IPS-18c (cell line): ENCODE measurements around the gene ALPI.
"Not testable (repeated sequence)": the region's sequence is repeated elsewhere in the genome, so short reads cannot be mapped to it uniquely, and the experiment has no call there.

Experiments
- H3K4me3 ChIP-seq: 2 replicates; pipeline ENCODE4 v1.7.0; 2013; ENCODE audit warnings: low read depth, mild to moderate bottlenecking, low read length, moderate library complexity; ENCODE audit not compliant: insufficient read depth
- H3K9me3 ChIP-seq: one replicate; pipeline ENCODE4 v1.6.1; 2013; ENCODE audit warnings: mild to moderate bottlenecking, low read length, moderate library complexity; ENCODE audit not compliant: control insufficient read depth, insufficient read depth

The ALPI gene

DNA sequence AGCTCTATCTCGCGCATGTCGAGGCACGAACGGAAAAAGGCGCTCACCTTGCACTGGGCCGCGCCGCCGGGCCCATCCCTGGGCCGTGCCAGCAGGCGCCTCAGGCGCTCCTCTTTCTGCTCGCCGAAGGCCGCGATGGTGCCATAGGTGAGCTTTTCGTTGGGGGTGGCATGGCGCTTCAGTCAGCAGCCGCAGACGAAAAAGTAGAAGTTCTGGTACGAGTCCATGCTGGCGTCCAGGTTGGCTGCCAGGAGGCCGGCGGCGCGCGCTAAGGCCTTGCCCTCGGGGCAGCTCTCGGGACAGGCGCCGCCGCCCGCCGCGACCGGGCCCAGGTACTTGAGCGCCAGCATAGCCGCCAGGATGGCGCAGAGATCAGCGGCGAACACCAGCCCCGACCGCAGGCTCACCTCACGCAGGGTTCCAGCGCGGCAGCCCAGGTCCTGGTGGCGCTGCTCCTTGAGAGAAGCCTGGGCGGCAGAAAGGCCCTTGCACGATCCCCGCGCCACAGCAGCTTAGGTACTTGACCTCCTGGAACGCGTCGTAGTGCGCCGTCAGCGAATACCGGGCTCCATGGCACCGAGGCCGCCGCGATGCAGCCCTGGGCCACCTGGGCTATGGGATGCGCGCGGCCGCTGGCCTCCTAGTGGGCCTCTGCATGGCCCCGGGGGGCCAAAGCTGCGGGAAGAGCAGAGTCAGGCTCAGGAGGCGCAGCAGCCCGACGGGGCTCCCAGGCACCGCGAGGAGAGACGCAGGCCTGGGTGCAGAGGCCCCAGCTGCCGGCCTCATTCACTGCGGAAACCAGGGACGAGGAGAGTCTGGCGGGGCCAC is 36.5 kb upstream of the ALPI start:
- peaks cover 4% of the 10 kb centered on the region for H3K9me3 ChIP-seq
- H3K4me3 ChIP-seq, result peak overlapping the region; percentile 82

DNA sequence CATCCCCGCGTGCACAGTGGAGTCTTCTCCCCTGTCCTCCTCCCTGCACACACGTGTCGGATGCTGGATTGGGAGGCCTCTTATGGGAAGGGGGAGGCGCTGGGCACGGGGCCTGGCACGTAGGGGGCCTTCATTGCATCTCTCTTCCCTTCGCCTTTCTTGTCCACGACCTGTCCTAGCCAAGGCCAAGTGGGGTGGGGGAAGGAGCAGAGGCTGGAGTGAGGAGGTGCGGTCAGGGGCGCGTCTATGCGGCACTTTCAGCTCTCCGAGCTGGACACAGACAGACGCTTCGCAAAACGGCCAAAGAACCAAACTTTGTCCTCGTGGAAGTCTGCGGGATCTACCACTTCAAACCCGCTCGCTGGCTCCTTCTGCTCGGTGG is 35.9 kb upstream of the ALPI start:
- peak overlapping the region; percentile 82 for H3K4me3 ChIP-seq
- peaks cover 2% of the 10 kb centered on the region for H3K9me3 ChIP-seq

DNA sequence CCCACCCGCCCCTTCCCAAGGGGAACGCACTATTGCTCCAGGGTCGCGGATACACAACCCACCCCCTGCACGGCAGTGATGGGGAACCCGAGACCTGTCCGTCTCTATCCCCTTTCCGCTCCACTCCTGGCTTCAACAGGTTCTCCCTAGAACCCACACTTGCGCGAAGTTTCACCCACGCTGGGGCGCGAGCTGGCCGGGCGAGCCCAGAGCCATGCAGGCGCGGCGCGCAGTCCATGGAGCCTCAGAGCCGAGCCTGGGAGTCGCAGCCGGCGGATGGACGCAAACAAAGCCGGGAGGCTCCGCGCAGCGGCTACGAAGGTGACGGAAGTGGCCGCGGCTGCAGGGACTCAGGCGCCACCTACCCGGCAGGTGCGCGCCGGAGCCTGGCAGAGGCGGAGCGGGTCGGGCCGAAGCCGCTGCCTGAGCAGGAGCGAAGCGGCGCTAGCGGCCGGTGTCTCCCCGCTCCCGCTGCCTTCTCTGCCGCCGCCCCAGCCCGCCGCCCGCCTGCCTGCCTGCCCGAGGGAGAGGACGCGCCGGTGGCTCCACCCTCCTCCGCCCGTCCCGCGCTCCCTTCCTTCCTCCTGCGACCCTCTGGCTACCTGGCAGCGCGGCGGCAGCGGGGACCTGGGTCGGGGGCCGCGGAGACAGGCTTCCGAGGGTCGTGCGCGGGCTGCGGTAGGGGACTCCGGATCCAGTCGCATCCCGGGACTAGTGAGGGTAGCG is 35.3 kb upstream of the ALPI start:
- no peaks in the 10 kb centered on the region for H3K9me3 ChIP-seq
- H3K4me3 ChIP-seq, result peak overlapping the region; percentile 82

DNA sequence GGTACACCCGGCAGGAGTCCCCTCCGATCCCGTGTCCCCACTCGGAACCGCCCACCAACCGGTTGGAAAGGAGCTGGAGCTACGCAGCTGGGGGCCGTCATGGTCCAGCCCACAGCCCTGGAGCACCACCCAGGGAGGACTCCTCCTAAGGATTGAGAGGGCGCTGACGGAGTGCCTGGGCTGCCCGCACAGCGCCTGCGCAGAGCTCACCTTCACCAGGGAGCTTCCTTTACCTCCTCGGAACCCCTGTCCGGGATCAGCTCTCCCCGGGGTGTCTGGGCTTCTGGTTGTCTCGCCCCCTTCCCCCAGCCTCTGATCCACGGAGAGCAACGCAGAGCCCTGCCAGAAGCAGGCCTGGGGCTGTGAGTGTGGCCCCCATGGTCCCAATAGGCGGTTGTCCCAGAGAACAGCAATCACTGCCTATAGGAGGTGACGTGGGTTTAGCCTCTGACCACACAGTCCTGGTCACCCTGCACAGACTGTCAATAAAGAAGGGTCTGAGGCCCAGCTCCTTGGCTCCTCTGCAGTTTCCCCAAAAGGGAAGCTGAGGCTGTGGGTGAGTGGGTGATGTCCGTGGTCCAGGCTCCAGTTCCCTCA is 34.7 kb upstream of the ALPI start:
- H3K4me3 ChIP-seq, result peak overlapping the region; percentile 82

DNA sequence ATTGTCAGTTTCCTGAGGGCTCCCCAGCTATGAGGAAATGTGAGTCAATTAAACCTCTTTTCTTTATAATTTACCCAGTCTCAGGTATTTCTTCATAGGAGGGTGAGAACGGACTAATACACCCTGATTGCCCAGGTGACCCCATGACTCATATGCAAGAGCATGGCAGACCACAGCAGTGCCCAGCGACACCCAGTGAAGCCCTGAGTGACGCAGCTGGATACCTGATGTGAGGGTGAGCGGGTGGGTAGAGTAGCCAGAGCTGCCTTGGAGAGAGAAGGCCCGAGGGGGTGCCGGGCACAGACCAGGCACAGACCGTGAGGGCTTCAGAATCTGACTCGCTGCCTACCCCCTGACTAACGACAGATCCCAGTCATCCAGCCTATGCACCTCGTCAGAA is 33.9 kb upstream of the ALPI start:
- no peak overlapping the region for H3K4me3 ChIP-seq

More for the DNA sequence above, 34.7 kb upstream of the ALPI start:
- no peaks in the 10 kb centered on the region for H3K9me3 ChIP-seq

DNA sequence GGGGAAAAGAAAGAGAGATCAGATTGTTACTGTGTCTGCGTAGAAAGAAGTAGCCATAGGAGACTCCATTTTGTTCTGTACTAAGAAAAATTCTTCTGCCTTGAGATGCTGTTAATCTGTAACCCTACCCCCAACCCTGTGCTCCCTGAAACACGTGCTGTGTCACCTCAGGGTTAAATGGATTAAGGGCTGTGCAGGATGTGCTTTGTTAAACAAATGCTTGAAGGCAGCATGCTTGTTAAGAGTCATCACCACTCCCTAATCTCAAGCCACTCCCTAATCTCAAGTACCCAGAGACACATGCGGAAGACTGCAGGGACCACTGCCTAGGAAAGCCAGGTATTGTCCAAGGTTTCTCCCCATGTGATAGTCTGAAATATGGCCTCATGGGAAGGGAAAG is 33.0 kb upstream of the ALPI start:
- 0 out of 2 replicates have a peak overlapping the region, but pooled peaks have one; percentile 24 for H3K4me3 ChIP-seq
- not testable (repeated sequence) for H3K9me3 ChIP-seq

More for the DNA sequence above, 33.9 kb upstream of the ALPI start:
- H3K9me3 ChIP-seq, result no peaks in the 10 kb centered on the region

DNA sequence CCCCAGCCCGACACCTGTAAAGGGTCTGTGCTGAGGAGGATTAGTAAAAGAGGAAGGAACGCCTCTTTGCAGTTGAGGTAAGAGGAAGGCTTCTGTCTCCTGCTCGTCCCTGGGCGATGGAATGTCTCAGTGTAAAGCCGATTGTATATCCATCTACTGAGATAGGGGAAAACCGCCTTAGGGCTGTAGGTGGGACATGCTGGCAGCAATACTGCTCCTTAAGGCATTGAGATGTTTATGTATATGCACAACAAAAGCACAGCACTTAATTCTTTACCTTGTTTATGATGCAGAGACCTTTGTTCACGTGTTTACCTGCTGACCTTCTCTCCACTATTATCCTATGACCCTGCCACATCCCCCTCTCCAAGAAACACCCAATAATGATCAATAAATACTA is 32.5 kb upstream of the ALPI start:
- 0 out of 2 replicates have a peak overlapping the region, but pooled peaks have one; percentile 24 for H3K4me3 ChIP-seq

DNA sequence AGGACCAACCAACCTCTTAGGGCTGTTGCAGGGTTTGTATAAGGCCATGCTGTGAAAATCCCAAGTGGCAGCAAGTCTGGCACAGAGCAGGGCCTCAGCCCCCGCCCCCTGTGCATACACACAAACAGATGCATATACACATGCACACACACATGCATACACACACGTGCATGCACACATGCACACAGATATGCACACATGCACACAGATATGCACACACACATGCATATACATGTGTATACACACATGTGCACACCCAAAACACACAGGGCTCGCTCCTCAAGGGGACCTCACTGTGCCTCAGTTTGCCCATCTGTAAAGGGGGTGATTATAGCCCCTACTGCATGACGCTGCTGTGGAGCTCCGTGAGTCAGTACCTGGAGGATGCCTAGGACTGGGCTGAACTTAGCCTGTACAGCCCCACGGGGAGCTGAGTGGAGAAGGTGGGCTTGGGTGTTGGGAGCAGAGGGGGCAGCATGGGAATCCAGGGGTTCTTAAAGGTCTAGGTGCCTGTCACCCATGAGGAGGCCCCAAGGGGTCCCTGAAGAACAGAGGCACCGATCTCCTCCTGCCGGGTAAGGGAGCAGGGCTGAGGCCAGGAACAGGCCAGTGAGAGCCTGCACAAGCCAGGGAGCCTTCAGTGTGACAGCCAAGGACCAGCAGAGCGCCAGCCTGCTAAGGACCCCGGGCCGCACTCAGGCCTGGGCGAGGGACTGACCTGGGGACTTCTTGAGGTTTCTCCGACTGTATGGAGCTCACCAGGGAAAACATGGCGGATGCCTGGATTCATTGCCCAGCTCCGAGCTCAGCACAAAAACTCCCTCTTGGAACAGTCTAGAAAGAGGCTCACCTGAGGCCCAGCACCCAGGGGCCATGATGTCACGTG is 24.0 kb upstream of the ALPI start:
- H3K9me3 ChIP-seq, result no peaks in the 10 kb centered on the region

More for the DNA sequence above, 32.5 kb upstream of the ALPI start:
- not testable (repeated sequence) for H3K9me3 ChIP-seq

DNA sequence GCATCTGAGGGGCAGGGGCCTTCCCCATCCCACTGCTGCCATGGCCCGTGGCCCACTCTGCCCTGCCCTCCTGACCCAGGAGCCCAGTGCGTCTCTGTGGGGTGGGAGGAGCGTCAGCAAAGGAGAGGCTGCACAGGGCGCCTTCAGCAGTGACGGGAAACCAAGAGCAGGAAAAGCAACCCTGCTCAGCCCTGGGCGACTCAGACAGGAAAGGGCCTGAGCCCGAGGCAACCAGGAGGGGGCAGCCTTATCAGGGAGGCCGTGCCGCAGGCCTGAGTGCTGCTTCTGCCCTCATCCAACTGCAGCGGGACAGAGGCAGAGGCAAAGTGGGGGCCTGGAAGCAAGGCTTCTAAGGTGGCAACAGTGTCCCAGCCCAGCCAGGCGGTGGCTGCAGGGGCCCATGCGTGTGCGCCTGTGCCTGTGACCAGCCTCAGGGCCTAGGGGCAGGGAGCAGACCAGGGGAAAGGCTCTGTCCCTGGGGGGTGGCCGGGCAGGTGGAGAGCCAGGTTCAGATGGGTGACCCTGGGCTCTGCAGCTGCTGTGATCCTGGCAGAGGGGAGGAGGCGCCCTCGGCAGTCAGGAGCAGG is 23.3 kb upstream of the ALPI start:
- Histone ChIP-seq H3K4me3 (no peak overlapping the region), H3K9me3 (no peaks in the 10 kb centered on the region)

More for the DNA sequence above, 24.0 kb upstream of the ALPI start:
- H3K4me3 ChIP-seq, result no peak overlapping the region

DNA sequence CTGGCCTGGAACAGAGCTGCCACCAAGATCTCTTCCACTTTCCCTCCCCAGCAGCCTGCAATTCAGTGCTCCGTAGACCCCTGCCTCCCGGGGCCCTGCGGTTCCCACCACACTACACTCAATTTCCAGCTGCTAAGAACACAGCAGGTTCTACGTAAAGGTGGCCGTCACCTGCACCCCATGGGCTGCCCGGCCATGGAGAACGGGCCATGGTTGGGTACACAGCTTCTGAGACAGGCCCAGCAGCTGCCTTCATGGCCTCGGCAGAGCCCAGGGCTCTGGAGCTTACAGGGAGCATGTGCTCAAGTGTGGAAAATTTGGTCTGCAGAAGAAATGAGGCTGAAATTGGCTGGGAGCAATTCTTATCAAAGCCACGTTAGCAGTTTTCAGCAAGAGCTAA is 22.3 kb upstream of the ALPI start:
- not testable (repeated sequence) for H3K4me3 ChIP-seq, H3K9me3 ChIP-seq

DNA sequence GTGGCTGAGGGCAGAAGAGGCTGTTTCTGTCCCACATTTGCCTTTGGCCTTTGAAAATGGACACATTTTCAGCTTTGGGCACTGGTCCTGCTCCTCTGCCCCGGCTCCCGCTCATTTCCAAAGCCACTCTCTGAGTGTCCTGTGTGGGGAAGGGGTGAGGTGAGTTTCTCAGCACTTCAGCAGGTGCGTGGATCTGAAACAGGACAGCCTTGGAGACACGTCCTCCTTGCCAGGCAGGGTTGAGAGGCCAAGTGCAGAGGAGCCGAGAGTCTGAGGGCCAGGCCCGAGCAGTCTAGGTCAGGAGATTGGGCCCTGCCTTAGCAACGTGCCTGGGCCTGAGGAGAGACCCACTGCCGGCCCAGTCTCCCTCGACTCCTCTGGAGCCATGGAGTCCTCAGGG is 21.9 kb upstream of the ALPI start:
- no peaks in the 10 kb centered on the region for H3K9me3 ChIP-seq
- no peak overlapping the region for H3K4me3 ChIP-seq

DNA sequence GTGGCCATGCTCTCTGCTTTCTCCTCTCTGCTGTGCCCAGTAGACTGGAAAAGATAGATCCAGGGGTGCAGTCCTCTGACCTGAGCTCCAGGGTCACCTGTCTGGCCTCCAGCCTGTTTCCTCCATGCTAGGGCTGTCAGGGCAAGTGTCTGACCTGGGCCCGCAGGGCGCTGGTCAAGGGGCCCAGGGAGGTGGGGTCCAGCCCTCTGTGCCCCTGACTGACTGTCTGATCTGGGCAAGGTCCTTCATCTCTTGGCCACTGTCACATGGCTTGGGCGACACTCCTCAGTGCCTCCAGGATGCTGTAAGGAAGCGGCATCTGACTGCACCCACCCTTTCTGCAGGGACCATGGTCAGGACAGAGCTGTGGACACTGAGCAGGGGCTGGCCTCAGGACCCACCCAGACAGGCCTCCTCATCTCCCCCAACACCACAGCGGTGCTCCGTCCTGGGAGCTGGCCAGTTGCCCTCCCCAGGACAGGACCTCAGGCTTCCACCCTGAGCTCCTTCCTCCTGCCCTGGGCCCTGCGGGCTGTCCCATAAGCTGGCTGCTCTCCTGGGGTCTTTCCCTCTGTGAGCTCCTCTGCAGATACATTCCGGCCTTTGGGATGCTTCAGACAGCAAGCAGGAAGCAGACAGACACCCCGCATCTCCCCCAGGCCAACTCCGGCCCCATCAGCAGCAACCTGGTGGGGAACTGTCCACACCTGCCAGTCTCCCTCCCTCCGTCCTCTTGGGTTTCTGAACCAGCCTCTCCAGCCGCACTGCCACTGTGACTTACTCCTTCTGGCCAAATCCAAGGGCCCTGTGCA is 21.2 kb upstream of the ALPI start:
- no peaks in the 10 kb centered on the region for H3K9me3 ChIP-seq
- H3K4me3 ChIP-seq, result no peak overlapping the region

DNA sequence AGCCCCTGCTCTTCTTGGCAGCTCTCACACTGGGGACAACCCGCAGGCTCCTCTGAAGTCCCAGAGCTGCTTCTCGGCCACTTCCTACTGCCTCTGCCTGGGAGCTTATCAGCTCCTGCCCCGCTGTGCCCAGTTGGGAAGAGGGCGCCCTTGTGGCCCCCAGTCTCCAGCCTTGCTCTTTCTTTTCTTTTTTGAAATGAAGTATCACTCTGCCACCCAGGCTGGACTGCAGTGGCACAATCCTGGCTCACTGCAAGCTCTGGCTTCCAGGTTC is 20.6 kb upstream of the ALPI start:
- Histone ChIP-seq H3K4me3 (no peak overlapping the region), H3K9me3 (no peaks in the 10 kb centered on the region)

DNA sequence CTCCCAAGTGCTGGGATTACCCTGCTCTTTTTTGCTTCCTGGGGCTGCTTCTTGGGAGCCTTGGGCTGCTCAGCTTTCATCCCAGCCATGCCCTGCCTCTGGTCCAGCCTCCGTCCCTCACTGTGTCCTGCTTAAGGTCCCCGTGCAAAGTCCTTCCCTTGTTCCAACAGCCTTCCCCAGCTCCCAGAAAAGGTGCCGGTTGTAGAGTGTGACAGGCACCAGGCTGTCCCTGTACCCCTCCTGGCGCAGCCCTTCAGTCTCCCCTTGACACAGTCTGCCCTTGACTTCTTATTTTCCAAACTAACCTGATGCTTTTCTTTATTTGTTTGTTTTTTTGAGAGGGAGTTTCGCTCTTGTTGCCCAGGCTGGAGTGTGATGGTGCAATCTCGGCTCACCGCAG is 20.1 kb upstream of the ALPI start:
- Histone ChIP-seq H3K9me3 (no peaks in the 10 kb centered on the region), H3K4me3 (no peak overlapping the region)

DNA sequence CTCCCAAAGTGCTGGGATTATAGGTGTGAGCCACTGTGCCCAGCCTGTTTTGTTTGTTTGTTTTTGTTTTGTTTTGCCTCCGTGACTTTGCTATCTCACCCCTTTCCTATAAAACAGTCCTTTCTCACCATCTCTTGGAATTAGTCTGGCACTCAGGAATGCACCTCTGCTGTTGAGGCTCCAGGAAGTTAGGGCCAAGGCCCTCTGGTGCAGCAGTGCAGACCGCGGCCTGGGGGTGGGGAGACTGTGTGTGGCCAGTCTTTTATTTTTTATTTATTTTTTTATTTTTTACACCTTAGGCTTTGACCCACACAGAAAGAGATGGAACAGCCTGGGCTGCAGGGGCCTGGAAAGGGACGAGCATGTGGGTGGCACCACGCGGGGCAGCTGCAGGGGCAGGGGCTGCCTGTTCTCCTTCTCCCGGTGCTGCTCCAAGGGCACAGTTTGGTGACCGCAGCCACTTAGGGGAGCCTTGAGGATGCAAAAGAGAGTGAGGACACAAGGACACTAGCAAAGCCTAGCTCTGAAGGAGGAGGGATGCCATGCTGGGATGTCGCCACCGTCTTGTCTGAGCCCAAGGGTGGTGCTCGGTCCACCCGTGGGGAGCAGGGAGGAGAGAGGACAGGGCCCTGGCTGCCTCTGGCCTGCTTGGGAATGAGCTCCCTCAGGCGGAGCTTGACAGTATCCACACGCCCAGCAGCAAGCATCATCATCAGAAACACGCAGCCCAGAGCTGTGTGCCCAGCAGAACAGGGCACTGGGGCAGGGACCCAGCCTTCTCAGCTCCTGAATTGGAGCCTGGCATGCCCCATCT is 19.4 kb upstream of the ALPI start:
- H3K4me3 ChIP-seq, result no peak overlapping the region

DNA sequence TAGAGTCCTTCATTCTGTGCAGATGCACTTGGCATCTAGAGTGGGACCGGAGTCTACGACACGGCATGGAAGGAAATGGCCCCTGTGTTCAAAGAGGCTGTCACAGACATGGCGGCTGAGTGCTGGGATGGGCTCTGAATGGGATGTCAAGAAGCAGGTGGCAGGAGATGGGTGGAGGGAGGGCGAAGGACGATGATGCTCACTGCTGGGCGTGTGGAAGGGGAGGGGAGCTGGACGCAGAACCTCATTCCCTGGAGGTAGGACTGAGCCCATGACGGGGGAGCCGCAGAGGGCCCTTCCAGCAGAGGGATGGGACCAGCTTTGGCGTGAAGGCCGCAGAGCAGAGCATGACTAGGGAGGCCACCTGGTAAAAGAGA is 18.8 kb upstream of the ALPI start:
- Histone ChIP-seq H3K4me3 (no peak overlapping the region), H3K9me3 (no peaks in the 10 kb centered on the region)

More for the DNA sequence above, 19.4 kb upstream of the ALPI start:
- H3K9me3 ChIP-seq, result no peaks in the 10 kb centered on the region
